NOMO-1 treated with DMSO at 0.1 percent for 48 hours (cell line): ENCODE data around the gene KCNJ18.
"Not testable (repeated sequence)": the region's sequence is repeated elsewhere in the genome, so short reads cannot be mapped to it uniquely, and the experiment has no call there.

ENCODE experiments used
- DNase-seq: peaks from one replicate; lab custom pipeline; 2025; ENCODE audit not compliant: unreplicated experiment; lab: John Stamatoyannopoulos, UW

KCNJ18 gene

GRCh38 chr17:21720566-21720965 lies 28.2 kb downstream of the KCNJ18 start:
- DNase-seq, result not testable (repeated sequence)

DNA sequence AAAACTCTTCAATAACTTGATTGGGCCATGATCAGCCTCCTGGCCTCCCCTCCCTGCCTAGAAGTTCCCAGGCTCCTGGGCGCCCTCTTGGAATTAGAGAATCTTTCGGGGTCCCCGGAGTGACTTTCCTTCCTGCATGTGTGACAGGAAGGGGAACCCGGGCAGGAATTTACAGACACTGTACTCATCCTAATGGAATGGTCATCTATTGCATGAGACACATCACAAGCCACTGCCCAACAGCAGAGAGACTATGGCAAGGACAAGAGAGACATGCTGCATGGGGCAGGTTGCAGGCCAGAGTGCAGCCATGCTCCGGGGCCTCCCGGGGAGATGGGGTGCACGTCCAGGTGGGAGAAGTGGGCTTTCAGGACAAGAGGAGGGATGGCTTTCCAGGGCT lies 29.9 kb downstream of the KCNJ18 start:
- DNase-seq, result not testable (repeated sequence)

GRCh38 chr17:21724216-21725006 lies 32.1 kb downstream of the KCNJ18 start:
- not testable (repeated sequence) for DNase-seq

DNA sequence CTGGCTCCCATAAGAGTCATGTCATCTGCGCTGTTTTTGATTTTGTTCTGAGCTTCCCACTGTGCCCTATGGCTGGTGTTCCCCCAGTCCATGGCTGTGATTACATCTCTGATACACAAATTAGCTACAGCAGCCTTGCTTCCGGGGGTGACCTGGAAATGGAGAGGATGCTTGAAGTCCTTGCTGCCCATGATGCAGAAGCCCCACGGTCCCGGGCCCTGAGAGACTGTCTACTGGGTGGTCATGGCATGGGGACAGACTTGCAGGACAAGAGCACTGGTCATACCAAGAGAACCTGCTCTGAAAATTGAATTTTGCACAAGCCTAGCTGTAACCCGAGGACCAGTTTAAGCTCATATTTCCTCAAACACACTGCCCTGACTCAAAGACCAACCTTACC lies 38.8 kb downstream of the KCNJ18 start:
- DNase-seq, result not testable (repeated sequence)

- not testable (repeated sequence) for DNase-seq
Measured at GRCh38 chr17:21733931-21734330, 41.6 kb downstream of the KCNJ18 start.

DNA sequence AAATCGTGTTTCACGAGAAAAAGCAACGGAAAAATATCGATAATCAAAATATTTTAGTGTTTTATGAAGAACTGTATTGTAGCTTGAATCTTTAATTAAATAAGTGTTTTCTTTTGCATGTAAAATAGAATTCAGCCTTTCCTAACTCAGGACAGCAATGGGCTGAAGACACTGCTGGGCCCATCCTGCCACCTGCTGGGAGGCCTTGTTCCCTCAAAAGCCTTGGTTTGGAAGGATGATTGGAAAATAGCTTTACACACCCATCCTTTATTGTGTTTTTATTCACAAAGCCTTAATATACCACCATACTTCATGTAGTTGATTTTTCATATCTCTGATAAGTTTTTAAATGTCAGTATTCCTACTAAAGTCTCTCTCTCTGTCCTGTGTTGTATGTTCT lies 43.5 kb downstream of the KCNJ18 start:
- DNase-seq, result not testable (repeated sequence)

- not testable (repeated sequence) for DNase-seq
Measured at GRCh38 chr17:21737015-21737580, 44.8 kb downstream of the KCNJ18 start.

GRCh38 chr17:21738241-21738640 lies 45.9 kb downstream of the KCNJ18 start:
- not testable (repeated sequence) for DNase-seq

GRCh38 chr17:21738877-21739474 lies 46.7 kb downstream of the KCNJ18 start:
- not testable (repeated sequence) for DNase-seq

GRCh38 chr17:21739485-21739884 lies 47.2 kb downstream of the KCNJ18 start:
- DNase-seq, result not testable (repeated sequence)

GRCh38 chr17:21740836-21741235 lies 48.5 kb downstream of the KCNJ18 start:
- not testable (repeated sequence) for DNase-seq

DNA sequence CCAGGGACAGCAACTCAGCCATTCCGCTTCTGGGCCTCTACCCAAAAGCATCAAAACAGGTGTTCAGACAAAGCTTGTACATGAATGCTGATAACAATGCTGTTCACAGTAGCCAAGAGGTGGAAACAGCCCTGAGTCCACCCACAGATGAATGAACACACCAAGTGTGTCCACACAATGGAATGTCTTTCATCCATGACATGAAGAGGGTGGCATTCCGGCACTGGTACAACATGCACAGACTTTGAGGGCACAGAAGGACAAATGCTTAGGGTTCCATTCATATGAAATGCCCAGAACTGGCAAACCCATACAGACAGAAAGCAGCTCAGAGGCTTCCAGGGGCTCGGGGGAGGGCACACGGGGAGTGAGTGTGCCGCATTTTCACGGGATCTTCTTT lies 49.2 kb downstream of the KCNJ18 start:
- not testable (repeated sequence) for DNase-seq

DNA sequence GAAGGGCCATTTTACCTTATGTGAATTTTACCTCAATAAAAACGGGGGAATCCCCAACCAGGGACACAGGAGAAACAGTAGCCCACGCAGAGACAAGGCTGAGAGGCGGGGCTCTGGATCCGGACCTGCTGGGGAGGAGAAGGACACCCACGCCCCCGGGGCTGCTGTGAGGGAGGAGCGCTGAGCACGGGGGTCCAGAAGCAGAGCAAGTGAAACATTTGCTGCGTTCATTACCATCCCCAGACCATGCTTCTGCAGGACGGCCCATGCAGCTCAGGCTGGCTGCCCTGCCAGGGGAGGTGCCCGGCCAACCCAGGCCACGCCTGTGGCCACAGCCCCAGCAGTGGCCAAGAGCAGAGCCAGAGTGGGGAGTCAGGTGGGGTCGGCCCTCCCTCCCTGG lies 50.0 kb downstream of the KCNJ18 start:
- DNase-seq, result no peak

- DNase-seq, result not testable (repeated sequence)
Measured at GRCh38 chr17:21744151-21744550, 51.8 kb downstream of the KCNJ18 start.

GRCh38 chr17:21744621-21745020 lies 52.3 kb downstream of the KCNJ18 start:
- DNase-seq, result not testable (repeated sequence)

DNA sequence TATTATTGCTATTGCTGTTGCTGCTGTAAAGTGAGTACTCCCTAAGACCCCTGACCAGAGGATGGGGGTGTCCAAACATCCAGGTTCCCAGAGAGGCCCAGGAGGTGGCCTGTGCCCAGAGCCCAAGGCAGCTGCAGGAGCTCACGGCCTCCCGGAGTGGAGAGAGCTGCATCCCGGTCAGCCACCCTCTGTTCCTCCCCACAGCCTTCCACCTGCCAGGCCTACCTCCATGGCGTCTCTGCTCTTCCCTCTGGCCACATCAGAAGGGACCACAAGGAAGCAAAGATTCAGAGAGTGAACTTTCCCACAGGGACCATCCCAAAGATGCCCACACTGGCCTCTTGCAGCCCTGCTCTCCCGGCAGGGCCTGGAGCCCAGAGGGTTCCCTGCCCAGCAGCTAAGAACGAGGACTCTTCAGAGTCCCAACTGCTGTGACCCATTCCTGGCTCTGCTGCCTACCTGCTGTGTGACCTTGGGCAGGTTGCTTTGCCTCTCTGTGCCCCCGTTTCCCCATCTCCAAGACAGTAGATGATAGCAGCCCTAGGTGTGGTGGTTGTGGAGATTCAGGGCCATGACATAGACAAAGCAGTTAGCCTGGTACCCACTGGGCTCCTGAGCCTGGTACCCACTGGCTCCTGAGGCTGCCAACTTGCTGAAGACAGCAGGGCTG lies 53.2 kb downstream of the KCNJ18 start:
- DNase-seq, result not testable (repeated sequence)

DNA sequence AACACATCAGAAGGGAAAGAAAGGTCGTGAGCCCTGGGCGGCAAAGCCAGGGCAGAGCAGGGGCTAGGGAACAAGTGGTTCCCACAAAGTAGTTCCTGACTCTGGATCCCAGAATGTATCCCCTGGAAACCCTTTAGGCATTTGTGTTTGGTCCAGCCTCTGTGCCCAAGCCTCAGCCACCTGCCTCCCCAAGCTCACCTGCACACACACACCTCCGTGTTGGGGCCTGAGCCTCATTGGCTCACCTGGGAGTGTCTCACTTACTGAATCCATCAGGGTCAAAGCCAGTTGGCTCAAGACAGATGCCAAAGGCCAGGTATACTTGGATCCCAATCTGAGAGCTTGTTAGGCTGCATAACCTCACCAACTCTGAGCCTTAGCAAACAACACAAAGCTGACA lies 54.1 kb downstream of the KCNJ18 start:
- DNase-seq, result not testable (repeated sequence)

- DNase-seq, result not testable (repeated sequence)
Measured at GRCh38 chr17:21747195-21747915, 55.0 kb downstream of the KCNJ18 start.

GRCh38 chr17:21748686-21749085 lies 56.4 kb downstream of the KCNJ18 start:
- not testable (repeated sequence) for DNase-seq

- not testable (repeated sequence) for DNase-seq
Measured at GRCh38 chr17:21749696-21750531, 57.6 kb downstream of the KCNJ18 start.
